ENCODE results near the gene ARFGAP1. TPM values are rescaled to one million over a fixed set of nuclear protein-coding genes. Genes with fewer than 3 reads are reported as not detected.

Gene ARFGAP1
- total and polyA plus RNA-seq, 2 of the 8 experiments (the other 6 are each of a cell fraction or from before 2014, with no cell fraction given) = 93.7 to 100 TPM

GRCh38 chr20:63238514-63239125 is 34.0 kb upstream of the ARFGAP1 start:
- POLR2A ChIA-PET (ENCODE audit: partially characterized antibody) = interaction anchor here (0.8 to 1.7 kb wide), 3 partner anchors 15 to 24 kb away, joined by 3 to 6 read pairs (median 5); partner anchors contain the start of gene NKAIN4
- CTCF ChIA-PET (ENCODE audit: partially characterized antibody) = interaction anchor here (0.6 to 10.9 kb wide), 7 partner anchors 9 to 143 kb away, joined by 3 to 199 read pairs (median 5); no protein-coding TSS in a partner anchor

More at GRCh38 chr20:63238514-63239125, 34.0 kb upstream of the ARFGAP1 start:
- H3K36me3 ChIP-seq (ENCODE audit: control insufficient read depth in 2 of 4, insufficient read depth in 4 of 4, low read length in 3 of 4) = no peaks in the 10 kb centered on the region
- FAIRE-seq = no peak
- no peaks in the 10 kb centered on the region for H4K20me1 ChIP-seq (replicated peaks in 1 of 2; ENCODE audit: control insufficient read depth in 1 of 2, insufficient read depth in 2 of 2, low read length in 2 of 2)
- H2BK5ac ChIP-seq (ENCODE audit: low read depth, low read length) = no peak overlapping the region
- H4K5ac ChIP-seq (ENCODE audit: insufficient read length, low read depth, low read length) = no peak overlapping the region
- H3K4me2 ChIP-seq (ENCODE audit: insufficient read depth in 1 of 2, low read depth in 2 of 2, low read length in 2 of 2) = no peak overlapping the region
- no peak overlapping the region for H2AK5ac ChIP-seq (ENCODE audit: low read depth, low read length)
- no peaks in the 10 kb centered on the region for H3K79me2 ChIP-seq (ENCODE audit: control insufficient read depth in 1 of 2, insufficient read depth in 2 of 2, low read length in 2 of 2)
- H3K4me3 ChIP-seq (ENCODE audit: extremely low read depth in 1 of 4, insufficient read depth in 2 of 4, low read depth in 3 of 4, low read length in 4 of 4) = no peak overlapping the region
- DNase-seq (ENCODE audit: low read depth in 1 of 2, low spot score in 2 of 2) = no peak
- H3K14ac ChIP-seq (ENCODE audit: insufficient read length) = no peak overlapping the region
- no peak overlapping the region for H3K9ac ChIP-seq (replicated peaks in 1 of 4; ENCODE audit: extremely low read depth in 1 of 4, low read depth in 3 of 4, low read length in 3 of 4)
- no peak overlapping the region for H2BK20ac ChIP-seq (ENCODE audit: low read length)
- 82% methylated on average over 12 of the region's 16 CpGs; no CpG with 5 or more reads in 1 of the 2 experiments for WGBS, 2 experiments (ENCODE audit: extremely low coverage in 1 of 2, insufficient coverage in 1 of 2, insufficient read length in 1 of 2, insufficient replicate concordance in 2 of 2, low coverage in 1 of 2, low lambda C conversion rate in 2 of 2, missing lambda C conversion rate in 1 of 2)
- no peak overlapping the region for H3K23ac ChIP-seq (ENCODE audit: insufficient read length)
- H3K18ac ChIP-seq (ENCODE audit: extremely low read depth, low read length) = no peak overlapping the region
- H2BK15ac ChIP-seq (ENCODE audit: low read length) = no peak overlapping the region
- H3K56ac ChIP-seq (replicated peaks; ENCODE audit: insufficient read length, low read depth, low read length) = no peak overlapping the region
- H3K23me2 ChIP-seq (ENCODE audit: low read depth, low read length) = no peaks in the 10 kb centered on the region
- no peaks in the 10 kb centered on the region for H3K79me1 ChIP-seq (ENCODE audit: low read depth, low read length)
- TF ChIP-seq POLR2AphosphoS5 (IDR thresholded peaks at IDR 0.05; ENCODE audit: low read depth, low read length) (no peak), RNF2 (IDR thresholded peaks at IDR 0.05; ENCODE audit: borderline replicate concordance, low read depth, low read length, missing control alignments, poor library complexity, severe bottlenecking) (no peak), CREB1 (IDR thresholded peaks at IDR 0.05) (no peak)
- no peak overlapping the region for H4K91ac ChIP-seq (replicated peaks; ENCODE audit: insufficient read length, low read length)
- H3K4ac ChIP-seq (replicated peaks; ENCODE audit: insufficient read length, low read depth, low read length) = no peak overlapping the region
- no peak overlapping the region for H2AFZ ChIP-seq (ENCODE audit: low read length)
- H3K9me3 ChIP-seq (ENCODE audit: insufficient read depth in 2 of 2, low read depth in 1 of 2, low read length in 1 of 2) = no peaks in the 10 kb centered on the region
- peaks cover 0 to 17% (median 9%) of the 10 kb centered on the region in 4 experiments; a peak in 4 of 7 replicates for H3K4me1 ChIP-seq (replicated peaks in 1 of 4; ENCODE audit: control insufficient read depth in 3 of 4, insufficient read depth in 4 of 4, low read length in 3 of 4)
- H3K27me3 ChIP-seq (replicated peaks in 1 of 4; ENCODE audit: control insufficient read depth in 3 of 4, extremely low read depth in 1 of 4, insufficient read depth in 3 of 4, low read length in 3 of 4) = peaks cover 0 to under 1% (median under 1%) of the 10 kb centered on the region in 4 experiments; a peak in 1 of 7 replicates
- no peak overlapping the region for H4K8ac ChIP-seq (ENCODE audit: extremely low read depth, insufficient read depth, low read length)
- H2BK120ac ChIP-seq (replicated peaks; ENCODE audit: low read depth, low read length) = no peak overlapping the region
- H2BK12ac ChIP-seq (ENCODE audit: low read depth, low read length) = no peak overlapping the region
- H3K27ac ChIP-seq (ENCODE audit: low read depth, low read length) = no peak overlapping the region
